CD14-positive monocyte (primary cell): ENCODE data around the gene SLC17A4. TPM values are rescaled to one million over a fixed set of nuclear protein-coding genes. Genes with fewer than 3 reads are reported as not detected.

Experiments used
- DNase-seq, 3 donors: peaks; one replicate each; pipeline ENCODE4 v3.0.0-alpha.2; 2011 to 2022
- H2AFZ ChIP-seq: 2 replicates; pipeline ENCODE4 v1.6.0; 2012; ENCODE audit warnings: mild to moderate bottlenecking, low read depth, low read length, inconsistent platforms; ENCODE audit not compliant: insufficient read depth, poor library complexity, severe bottlenecking
- H3K27ac ChIP-seq, 2 donors: 1 replicate in 1 of 2; 2 replicates in 1 of 2; pipeline ENCODE4 v1.5.1; 2012 to 2013; ENCODE audit warnings: low read length in 2 of 2, control low read depth in 1 of 2, inconsistent platforms in 1 of 2, low read depth in 1 of 2, mild to moderate bottlenecking in 1 of 2
- H3K27me3 ChIP-seq, 2 donors: one replicate each; pipeline versions ENCODE4 v1.6.0 to v1.6.1; 2011 to 2013; ENCODE audit warnings: low read length in 2 of 2; ENCODE audit not compliant: control insufficient read depth in 2 of 2, insufficient read depth in 2 of 2
- H3K36me3 ChIP-seq, 2 donors: replicated peaks in 1 of 2; 1 replicate in 1 of 2; 2 replicates in 1 of 2; pipeline versions ENCODE4 v1.5.1 to v1.6.1; 2012 to 2013; ENCODE audit warnings: low read length in 2 of 2, control low read depth in 1 of 2, inconsistent platforms in 1 of 2, mild to moderate bottlenecking in 1 of 2; ENCODE audit not compliant: insufficient read depth in 2 of 2, control insufficient read depth in 1 of 2
- H3K4me1 ChIP-seq, 2 donors: 1 replicate in 1 of 2; 2 replicates in 1 of 2; pipeline versions ENCODE4 v1.5.1 to v1.6.1; 2012 to 2013; ENCODE audit warnings: low read length in 2 of 2, control low read depth in 1 of 2, inconsistent platforms in 1 of 2, mild to moderate bottlenecking in 1 of 2, moderate library complexity in 1 of 2; ENCODE audit not compliant: insufficient read depth in 2 of 2, control insufficient read depth in 1 of 2
- H3K4me2 ChIP-seq: replicated peaks from 2 replicates; pipeline ENCODE3; 2012; ENCODE audit warnings: low read length, moderate library complexity, mild to moderate bottlenecking; ENCODE audit not compliant: poor library complexity, severe bottlenecking; ENCODE audit errors: extremely low read depth
- H3K4me3 ChIP-seq, 3 experiments: fragments of 200-600 bp in 1 of 3; sonication (generic) in 1 of 3; replicated peaks in 1 of 3; 1 replicate in 2 of 3; 2 replicates in 1 of 3; pipeline ENCODE4 v1.5.1; 2011 to 2013; ENCODE audit warnings: low read length in 3 of 3, mild to moderate bottlenecking in 3 of 3, control low read depth in 2 of 3, low read depth in 2 of 3, inconsistent platforms in 1 of 3, moderate library complexity in 1 of 3
- H3K79me2 ChIP-seq: 2 replicates; pipeline ENCODE4 v1.6.0; 2012; ENCODE audit warnings: mild to moderate bottlenecking, control low read depth, inconsistent platforms, low read length, moderate library complexity; ENCODE audit not compliant: insufficient read depth
- H3K9ac ChIP-seq: 2 replicates; pipeline ENCODE4 v1.6.0; 2017; ENCODE audit warnings: low read length, mild to moderate bottlenecking; ENCODE audit not compliant: insufficient read depth, poor library complexity, severe bottlenecking
- H3K9me3 ChIP-seq, 2 donors: replicated peaks in 1 of 2; 1 replicate in 1 of 2; 2 replicates in 1 of 2; pipeline versions ENCODE4 v1.5.1 to v1.6.1; 2012 to 2013; ENCODE audit warnings: low read length in 2 of 2, control low read depth in 1 of 2; ENCODE audit not compliant: control insufficient read depth in 1 of 2, insufficient read depth in 1 of 2
- H4K20me1 ChIP-seq: 2 replicates; pipeline ENCODE4 v1.6.0; 2012; ENCODE audit warnings: mild to moderate bottlenecking, low read length, control low read depth, moderate library complexity; ENCODE audit not compliant: insufficient read depth
- H3K27ac Mint-ChIP-seq, 7 donors: one replicate each; pipeline ENCODE4 v1.8.0; 2020; ENCODE audit warnings: mild to moderate bottlenecking in 7 of 7, mixed read lengths in 7 of 7, moderate library complexity in 6 of 7, inconsistent platforms in 2 of 7
- H3K27me3 Mint-ChIP-seq, 3 donors: one replicate each; pipeline ENCODE4 v1.8.0; 2021 to 2022; ENCODE audit warnings: low read depth in 3 of 3, mild to moderate bottlenecking in 3 of 3, mixed read lengths in 3 of 3, moderate library complexity in 3 of 3, inconsistent platforms in 1 of 3
- H3K36me3 Mint-ChIP-seq, 2 donors: one replicate each; pipeline ENCODE4 v1.8.0; 2020; ENCODE audit warnings: mixed read lengths in 2 of 2, inconsistent platforms in 1 of 2, mild to moderate bottlenecking in 1 of 2
- H3K4me1 Mint-ChIP-seq: one replicate; pipeline ENCODE4 v1.8.0; 2020; ENCODE audit warnings: mild to moderate bottlenecking, mixed read lengths
- H3K4me3 Mint-ChIP-seq, 2 donors: one replicate each; pipeline ENCODE4 v1.8.0; 2020; ENCODE audit warnings: mild to moderate bottlenecking in 2 of 2, mixed read lengths in 2 of 2, moderate library complexity in 1 of 2
- H3K9me3 Mint-ChIP-seq, 7 donors: one replicate each; pipeline ENCODE4 v1.8.0; 2020 to 2022; ENCODE audit warnings: mixed read lengths in 7 of 7, mild to moderate bottlenecking in 6 of 7, moderate library complexity in 6 of 7, inconsistent platforms in 2 of 7
- CTCF ChIP-seq: fragments of 200-600 bp; IDR thresholded peaks from one replicate; pipeline ENCODE4 v1.8.0; 2022; ENCODE audit warnings: antibody characterized with exemption, mild to moderate bottlenecking
- WGBS: methylation state at CpG from one replicate; pipeline ENCODE4 v1.1.5; 2013; ENCODE audit warnings: missing lambda C conversion rate; ENCODE audit not compliant: insufficient coverage; 5-methylcytosine and 5-hydroxymethylcytosine counted together
- intact Hi-C, 2 donors: fragments of 100-400 bp; cut with micrococcal nuclease; formaldehyde crosslinking; loops; one replicate each; pipeline versions ENCODE4 v1.15.0 to v1.15.1; 2023
- polyA plus RNA-seq, 3 donors: library from polyadenylated mRNA; depleted of rRNA in 1 of 3; unstranded in 2 of 3; stranded (reverse) in 1 of 3; fragments of 300-500 nt in 2 of 3; fragments of >200 nt in 1 of 3; fragmentation: Illumina TruSeq in 2 of 3; gene quantifications; 1 replicate in 2 of 3; 2 replicates in 1 of 3; pipeline ENCODE4 v1.2.3, GENCODE V29; 2012 to 2021

SLC17A4 gene
- polyA plus RNA-seq, 3 donors, result not detected

- no peak overlapping the region for H3K4me2 ChIP-seq
- no peaks in the 10 kb centered on the region for H3K4me1 ChIP-seq
- H3K9me3 Mint-ChIP-seq, result peaks cover 5 to 20% (median 18%) of the 10 kb centered on the region in 7 donors
- no peaks in the 10 kb centered on the region for H3K4me1 Mint-ChIP-seq
- intact Hi-C loops, result no loop called here
- no peak overlapping the region for H3K27ac Mint-ChIP-seq
- no peaks in the 10 kb centered on the region for H4K20me1 ChIP-seq
- peaks cover 6 to 20% (median 16%) of the 10 kb centered on the region in 3 donors for H3K27me3 Mint-ChIP-seq
- DNase-seq, result no peak
- H3K4me3 Mint-ChIP-seq, result peak overlapping the region in 1 of 2 donors; percentile 49
- H3K9me3 ChIP-seq, result peaks cover 8 to 20% of the 10 kb centered on the region in 2 donors
- H3K36me3 Mint-ChIP-seq, result no peaks in the 10 kb centered on the region
- H3K36me3 ChIP-seq, result no peaks in the 10 kb centered on the region
- no peak overlapping the region for H3K27ac ChIP-seq
- TF ChIP-seq CTCF, result no peak
- peaks cover 0 to 24% of the 10 kb centered on the region in 2 donors for H3K27me3 ChIP-seq
- H3K9ac ChIP-seq, result no peak overlapping the region
- H3K4me3 ChIP-seq, result no peak overlapping the region
- no peak overlapping the region for H2AFZ ChIP-seq
- WGBS, result 61% methylated on average over 30 of the region's 30 CpGs
- no peaks in the 10 kb centered on the region for H3K79me2 ChIP-seq
Observed at GRCh38 chr6:25732468-25733198, 21.9 kb upstream of the SLC17A4 start.

DNA sequence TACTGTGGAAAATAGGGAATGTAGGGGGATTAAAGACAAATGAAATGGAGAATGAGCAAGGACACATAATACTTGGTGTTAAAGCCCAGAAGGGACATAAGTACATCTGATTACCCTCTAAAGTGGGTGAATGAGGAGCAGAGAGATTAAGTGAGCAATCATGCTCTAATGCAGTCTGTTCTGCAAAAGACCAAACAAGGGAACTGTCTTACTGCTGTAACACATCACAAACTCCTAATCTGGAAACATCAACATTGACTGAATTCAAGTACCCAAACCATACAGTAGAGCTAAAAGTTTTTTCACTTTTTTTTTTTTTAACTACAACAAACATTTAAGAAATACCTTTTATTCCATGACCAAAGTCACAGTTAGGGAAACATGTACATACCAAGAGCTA is 19.3 kb upstream of the SLC17A4 start:
- intact Hi-C loops, result no loop called here
- Mint-ChIP-seq H3K9me3 (peaks cover 5 to 21% (median 18%) of the 10 kb centered on the region in 7 donors), H3K27ac (no peak overlapping the region), H3K4me3 (no peak overlapping the region), H3K27me3 (peaks cover 6 to 16% (median 16%) of the 10 kb centered on the region in 3 donors), H3K36me3 (no peaks in the 10 kb centered on the region), H3K4me1 (no peaks in the 10 kb centered on the region)
- Histone ChIP-seq H3K4me2 (no peak overlapping the region), H3K4me1 (no peaks in the 10 kb centered on the region), H3K27me3 (peaks cover 0 to 20% of the 10 kb centered on the region in 2 donors), H3K36me3 (no peaks in the 10 kb centered on the region), H3K9me3 (peaks cover 8 to 20% of the 10 kb centered on the region in 2 donors), H3K4me3 (no peak overlapping the region), H4K20me1 (no peaks in the 10 kb centered on the region), H2AFZ (no peak overlapping the region), H3K27ac (no peak overlapping the region), H3K9ac (no peak overlapping the region), H3K79me2 (no peaks in the 10 kb centered on the region)
- no peak for DNase-seq
- no peak for TF ChIP-seq CTCF
